Tibial nerve (tissue), 4 donors: ENCODE results near the gene SLIT3.

ENCODE experiments used
- CTCF ChIP-seq, 5 experiments: fragments of 200-600 bp in 3 of 5; fragments of 450-650 bp in 2 of 5; sonication (generic) in 3 of 5; IDR thresholded peaks; one replicate each; pipeline ENCODE4 v1.5.1; 2016 to 2019; ENCODE audit warnings: antibody characterized with exemption in 5 of 5, mild to moderate bottlenecking in 3 of 5, moderate library complexity in 2 of 5
- EP300 ChIP-seq, 2 donors: sonication (generic); formaldehyde crosslinking; IDR thresholded peaks; one replicate each; pipeline ENCODE4 v1.6.1; 2017; ENCODE audit warnings: antibody characterized with exemption in 2 of 2, mild to moderate bottlenecking in 1 of 2
- POLR2A ChIP-seq, 2 donors: fragments of 450-650 bp; IDR thresholded peaks; one replicate each; pipeline ENCODE4 v1.6.1; 2017; ENCODE audit warnings: antibody characterized with exemption in 2 of 2, mild to moderate bottlenecking in 2 of 2, moderate library complexity in 2 of 2

GRCh38 chr5:169258372-169259000, 42.5 kb downstream of the SLIT3 start:
- TF ChIP-seq EP300 (IDR thresholded peaks at IDR 0.05), result no peak
- no peak for TF ChIP-seq CTCF (IDR thresholded peaks at IDR 0.05)
- no peak for TF ChIP-seq POLR2A (IDR thresholded peaks at IDR 0.05)
